GM21423 (cell line): ENCODE results near the gene ZNF518B.

ENCODE experiments used
- ATAC-seq: cut with Tn5 transposase; IDR thresholded peaks from one replicate; pipeline ENCODE4 v1.9.1; 2021; ENCODE audit warnings: mild to moderate bottlenecking, moderate library complexity; ENCODE audit not compliant: unreplicated experiment

ZNF518B gene, protein sequence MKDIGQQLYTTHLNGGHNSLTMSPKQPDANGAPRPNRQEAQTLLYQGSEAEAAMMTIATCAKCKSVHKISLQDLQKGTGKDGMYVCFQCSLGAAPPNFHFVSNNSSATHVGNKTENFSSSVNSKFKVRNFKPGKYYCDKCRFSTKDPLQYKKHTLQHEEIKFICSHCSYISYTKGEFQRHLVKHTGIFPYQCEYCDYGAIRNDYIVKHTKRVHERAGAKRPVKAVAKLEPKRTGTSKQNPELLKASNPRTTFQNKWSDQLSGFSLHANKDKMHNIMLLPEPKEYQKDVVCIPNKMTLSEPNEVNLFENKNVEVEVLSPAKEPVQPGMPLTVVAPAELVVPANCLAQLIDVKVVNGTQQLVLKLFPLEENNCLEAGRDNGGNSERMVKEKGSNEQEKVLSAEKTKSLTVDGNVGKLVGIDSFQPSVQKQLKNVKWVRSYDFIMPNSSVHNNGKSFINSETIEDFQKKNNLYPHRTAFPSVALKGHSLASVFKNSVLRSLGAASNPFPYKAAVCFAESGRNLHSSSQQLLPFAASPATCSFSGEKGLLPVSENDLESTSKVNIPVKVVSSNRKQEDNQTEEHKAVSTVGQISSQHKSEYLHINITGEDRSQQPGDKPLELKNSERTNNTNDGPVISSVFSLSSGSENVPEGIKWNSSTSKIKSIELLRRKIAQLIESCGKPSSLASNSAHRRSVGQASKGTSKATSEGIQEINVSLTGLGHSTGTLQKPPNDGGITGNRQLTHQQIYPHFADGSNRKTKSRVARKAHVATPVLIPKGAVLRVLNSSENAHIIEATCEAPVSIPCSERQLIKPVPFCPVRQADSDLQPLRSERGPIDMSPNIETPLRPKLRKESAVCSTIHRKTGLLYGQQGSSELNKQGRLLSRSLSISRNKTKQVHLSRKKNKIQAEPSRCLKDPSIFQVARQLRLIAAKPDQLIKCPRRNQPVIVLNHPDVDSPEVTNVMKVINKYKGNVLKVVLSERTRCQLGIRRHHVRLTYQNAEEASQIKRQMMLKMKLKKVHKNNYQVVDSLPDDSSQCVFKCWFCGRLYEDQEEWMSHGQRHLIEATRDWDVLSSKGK

DNA sequence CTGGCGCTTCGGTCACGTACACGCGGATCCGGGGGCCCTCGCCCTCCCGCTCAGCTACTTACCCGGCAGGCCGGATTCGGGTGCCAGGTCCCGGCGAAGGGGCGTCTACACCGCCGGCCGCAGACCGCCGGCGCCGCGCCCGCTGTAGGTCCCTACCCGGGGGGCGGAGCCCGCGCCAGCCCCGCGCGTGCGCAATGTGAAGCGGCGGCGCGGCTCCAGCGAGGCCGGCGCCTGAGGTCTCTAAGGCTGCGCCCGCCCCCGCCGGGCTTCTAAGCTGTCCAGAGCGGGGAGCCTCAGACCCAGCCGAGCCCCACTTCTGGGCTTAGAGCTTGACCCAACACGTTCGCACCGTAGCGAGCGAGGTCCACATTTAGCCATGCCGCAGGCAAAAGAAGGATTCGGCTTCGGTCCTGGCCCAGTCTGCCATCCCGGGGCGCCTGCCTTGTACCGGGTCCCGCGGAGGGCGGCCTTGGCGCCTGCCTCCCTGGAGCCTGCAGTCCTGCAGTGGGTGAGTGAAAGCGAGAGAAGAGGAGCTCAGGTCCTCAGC lies at the start of gene ZNF518B:
TSS of gene ZNF518B (minus strand) at position 172 of the 547 bp plus-strand sequence. CDS start 11,098 bp downstream, outside the sequence.
- peak; percentile 78 for ATAC-seq

DNA sequence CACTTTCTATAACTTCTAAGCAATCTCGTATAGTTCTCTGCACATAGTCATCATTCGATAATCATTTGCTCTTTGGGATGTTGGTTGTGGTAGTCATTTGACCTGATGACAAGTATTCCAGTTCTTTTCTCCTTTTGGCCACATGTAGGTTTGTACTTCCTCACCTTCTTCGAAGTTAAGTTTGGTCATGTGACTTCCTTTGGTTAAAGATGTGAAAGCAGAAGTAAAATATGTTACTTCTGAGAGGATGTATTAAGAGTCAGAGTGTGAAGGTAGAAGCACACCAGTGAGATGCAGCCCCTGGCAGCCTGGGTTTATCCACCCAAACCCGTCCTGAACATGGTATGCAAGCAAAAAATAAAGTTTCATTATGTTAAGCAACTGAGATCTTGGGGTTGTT lies 48.9 kb upstream of the ZNF518B start:
- ATAC-seq, result no peak

DNA sequence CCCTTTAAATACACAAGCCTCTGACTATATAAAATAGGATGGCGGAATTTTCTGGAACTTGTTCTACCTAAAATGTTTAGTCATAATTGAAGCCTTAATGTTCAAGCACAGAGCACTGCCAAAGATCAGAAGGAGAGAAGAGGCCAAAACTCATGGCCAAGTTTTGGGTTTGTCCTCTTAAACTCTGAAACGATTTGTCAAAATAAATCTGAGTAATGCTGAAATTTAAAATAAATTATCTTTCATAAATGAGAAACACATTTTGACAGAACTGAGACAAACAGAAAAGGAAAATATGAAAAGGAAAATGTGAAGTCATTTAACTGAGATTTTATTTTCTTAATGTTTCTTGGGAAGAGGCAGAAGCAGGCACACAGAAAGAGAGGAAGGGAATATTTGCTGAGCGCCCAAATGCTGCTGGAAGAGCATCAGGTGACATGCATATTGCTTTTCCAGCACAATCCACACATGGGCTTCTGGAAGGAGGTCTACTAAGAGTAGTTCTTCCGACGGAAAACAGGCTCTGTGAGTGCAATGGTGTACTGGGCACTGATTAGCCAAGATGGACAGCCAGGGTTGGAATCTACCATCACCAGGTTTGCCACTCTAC lies 47.4 kb upstream of the ZNF518B start:
- no peak for ATAC-seq

GRCh38 chr4:10502717-10503116 lies 45.5 kb upstream of the ZNF518B start:
- ATAC-seq, result no peak

GRCh38 chr4:10500776-10501175 lies 43.5 kb upstream of the ZNF518B start:
- ATAC-seq, result no peak

DNA sequence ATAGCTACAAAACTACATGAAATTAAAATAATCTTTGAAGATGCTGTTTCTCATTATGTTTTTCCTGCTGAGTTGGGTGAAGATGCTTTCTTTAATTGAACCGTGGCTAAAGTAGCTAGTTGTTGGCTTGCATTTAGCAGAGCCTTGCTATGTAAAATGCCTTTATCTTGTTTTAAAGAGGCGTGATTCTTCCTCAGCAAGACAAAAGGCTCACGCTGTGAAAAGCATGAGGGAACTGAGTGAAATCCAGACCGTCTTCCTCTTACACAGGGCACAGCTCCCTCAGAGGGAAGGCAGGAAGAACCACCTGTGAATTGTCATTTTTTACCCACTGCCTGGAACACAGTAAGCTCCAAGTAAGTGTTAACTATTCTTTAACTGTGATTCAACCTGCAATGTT lies 39.0 kb upstream of the ZNF518B start:
- no peak for ATAC-seq

DNA sequence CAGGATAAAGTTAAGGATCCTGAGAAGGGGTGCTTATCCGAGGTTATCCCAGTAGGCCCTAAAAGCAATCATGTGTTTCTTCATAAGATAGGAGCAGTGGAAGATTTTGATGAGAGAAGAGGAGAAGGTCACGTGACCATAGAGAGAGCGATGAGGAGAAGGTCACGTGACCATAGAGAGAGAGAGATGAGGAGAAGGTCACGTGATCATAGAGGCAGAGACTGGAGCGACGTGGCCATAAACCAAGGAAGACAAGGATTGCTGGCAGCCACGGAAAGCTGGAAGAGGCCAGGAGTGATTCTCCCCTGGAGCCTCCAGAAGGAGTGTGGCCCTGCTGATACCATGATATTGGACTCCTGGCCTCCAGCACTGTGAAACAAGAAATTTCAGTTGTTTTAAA lies 38.4 kb upstream of the ZNF518B start:
- ATAC-seq, result no peak

- ATAC-seq, result no peak
Observed at GRCh38 chr4:10492464-10492863, 35.2 kb upstream of the ZNF518B start.

DNA sequence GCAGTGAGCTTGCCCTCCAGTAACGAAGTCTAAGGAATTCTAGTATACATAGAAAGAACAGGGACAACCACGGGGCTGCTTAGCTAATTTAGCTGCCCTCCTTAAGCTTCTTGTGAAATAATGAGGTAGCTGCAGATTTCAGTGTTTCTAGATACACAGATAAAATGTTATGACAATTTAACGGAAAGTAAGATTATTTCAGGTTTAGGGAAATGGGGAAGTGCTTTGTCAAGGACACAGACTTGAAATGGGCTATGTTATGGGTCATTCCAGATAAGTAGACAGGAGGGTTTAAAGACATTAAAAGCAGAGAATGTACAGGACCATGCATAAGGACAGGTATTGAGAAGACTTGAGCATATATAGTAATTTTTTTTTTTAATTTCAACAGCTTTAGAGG lies 34.2 kb upstream of the ZNF518B start:
- ATAC-seq, result no peak

- ATAC-seq, result no peak
Observed at GRCh38 chr4:10490996-10491395, 33.8 kb upstream of the ZNF518B start.

DNA sequence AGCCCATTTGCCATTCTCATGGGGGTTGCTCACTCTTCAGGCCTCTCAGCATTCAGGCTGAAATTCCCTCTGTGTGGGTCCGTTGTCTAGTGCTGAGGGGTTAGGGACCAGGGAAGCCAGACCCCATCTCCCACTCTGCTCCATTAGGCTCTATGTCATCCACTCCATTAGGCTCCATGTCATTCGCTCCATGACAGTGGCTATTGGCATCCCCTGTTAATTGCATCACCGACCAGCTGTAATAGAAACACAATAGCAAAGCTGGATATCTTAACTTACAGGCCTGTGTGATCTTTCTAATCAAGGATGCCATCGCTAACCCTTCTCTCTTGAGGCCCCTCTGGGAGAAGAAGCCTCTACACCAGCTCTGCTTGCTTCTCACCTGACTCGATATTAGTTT lies 25.7 kb upstream of the ZNF518B start:
- ATAC-seq, result no peak

DNA sequence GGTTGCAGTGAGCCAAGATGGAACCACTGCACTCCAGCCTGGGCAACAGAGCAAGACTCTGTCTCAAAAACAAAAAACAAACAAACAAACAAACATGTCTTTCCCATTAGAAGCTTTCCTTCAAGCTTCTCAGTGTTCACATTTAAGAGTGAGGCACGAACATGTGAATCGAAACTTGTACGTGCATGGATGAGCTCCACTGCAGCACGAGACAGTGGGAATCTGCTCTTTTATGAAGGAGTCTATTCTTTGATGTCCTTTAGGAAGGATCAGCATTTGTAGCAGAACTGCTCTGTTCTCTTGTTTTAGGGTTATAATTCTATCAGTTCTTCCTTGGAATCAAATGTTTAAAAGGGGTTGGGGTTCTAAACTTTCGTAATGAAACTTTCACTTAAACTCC lies 23.4 kb upstream of the ZNF518B start:
- no peak for ATAC-seq

- no peak for ATAC-seq
Observed at GRCh38 chr4:10478621-10479020, 21.4 kb upstream of the ZNF518B start.

DNA sequence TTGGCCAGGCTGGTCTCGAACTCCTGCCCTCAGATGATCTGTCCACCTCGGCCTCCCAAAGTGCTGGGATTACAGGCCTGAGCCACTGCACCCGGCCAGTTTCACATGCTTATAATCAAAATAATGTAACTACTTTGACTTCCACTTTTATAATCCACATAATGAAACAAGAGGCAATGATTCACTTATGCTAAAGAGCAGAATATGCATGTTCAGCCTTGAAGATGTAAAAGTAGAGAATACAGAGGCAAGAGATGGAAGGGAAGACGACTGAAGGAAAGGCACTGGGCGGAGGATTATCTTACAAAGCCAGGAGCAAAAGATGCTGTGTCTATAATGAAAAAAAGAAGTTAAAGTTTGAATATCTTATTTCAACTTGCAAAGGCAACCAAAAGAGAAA lies 13.3 kb upstream of the ZNF518B start:
- no peak for ATAC-seq

DNA sequence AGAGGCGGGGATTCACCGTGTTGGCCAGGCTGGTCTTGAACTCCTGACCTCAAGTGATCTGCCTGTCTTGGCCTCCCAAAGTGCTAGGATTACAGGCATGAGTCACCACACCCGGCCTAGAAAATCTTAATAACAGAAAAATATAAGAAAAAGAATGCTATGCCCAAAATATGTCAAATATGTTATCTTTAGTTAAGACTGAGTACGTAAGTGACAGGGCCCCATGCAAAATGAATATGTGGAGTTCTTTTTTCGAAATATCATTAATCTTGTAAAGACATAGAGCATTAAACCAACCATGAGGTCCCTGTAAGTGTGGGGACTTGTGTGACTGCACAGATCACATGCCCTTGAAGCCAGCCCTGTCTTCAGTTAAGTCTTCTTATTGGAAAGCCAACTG lies 8.9 kb upstream of the ZNF518B start:
- ATAC-seq, result no peak

GRCh38 chr4:10462876-10463275 lies 5.7 kb upstream of the ZNF518B start:
- ATAC-seq, result no peak

GRCh38 chr4:10461850-10462400 lies 4.7 kb upstream of the ZNF518B start:
- ATAC-seq, result no peak

- ATAC-seq, result peak; percentile 69
Observed at GRCh38 chr4:10461091-10461849, 4.0 kb upstream of the ZNF518B start.

GRCh38 chr4:10460313-10461047 lies 3.3 kb upstream of the ZNF518B start:
- ATAC-seq, result no peak
